Measurements from ENCODE around the gene SLC7A5.

- TF ChIP-seq CTCF (IDR thresholded peaks at IDR 0.05; ENCODE audit: extremely low read depth in 1 of 2, insufficient read depth in 1 of 2, low read depth in 1 of 2, low read length in 2 of 2) (no peak), POLR2AphosphoS5 (IDR thresholded peaks at IDR 0.05; ENCODE audit: insufficient read depth, low read depth, low read length) (no peak), JUN (IDR thresholded peaks at IDR 0.05; ENCODE audit: borderline replicate concordance, insufficient read depth, insufficient read length, low read depth) (no peak), EZH2 (IDR thresholded peaks at IDR 0.05; ENCODE audit: borderline replicate concordance, low read depth, low read length, severe bottlenecking) (no peak), POLR2A (IDR thresholded peaks at IDR 0.05; ENCODE audit: low read depth, low read length) (no peak), MAX (IDR thresholded peaks at IDR 0.05; ENCODE audit: insufficient read depth, insufficient read length) (no peak), MYC (IDR thresholded peaks at IDR 0.05; ENCODE audit: low read depth, low read length) (no peak)
These were observed 52.7 kb downstream of the SLC7A5 start for GRCh38 chr16:87816507-87817100.
